ENCODE data around the gene CSTA. TPM values are rescaled to one million over a fixed set of nuclear protein-coding genes. Genes with fewer than 3 reads are reported as not detected.
"Not testable (repeated sequence)": the region's sequence is repeated elsewhere in the genome, so short reads cannot be mapped to it uniquely, and the experiment has no call there.

The CSTA gene
- total and polyA plus RNA-seq, 8 donors, result 4.6 to 1,479 (median 47.4) TPM; not detected in 4

GRCh38 chr3:122365073-122365472 lies 40.0 kb downstream of the CSTA start:
- no peak for DNase-seq
- Histone ChIP-seq H3K27me3 (no peaks in the 10 kb centered on the region), H3K4me1 (peaks cover 0 to 16% (median 11%) of the 10 kb centered on the region in 4 donors), H3K36me3 (peaks cover 7 to 88% (median 69%) of the 10 kb centered on the region in 4 donors), H3K4me3 (no peak overlapping the region), H3K27ac (peak overlapping the region in 4 of 5 donors; percentile 76 to 86 (median 77)), H3K9me3 (no peaks in the 10 kb centered on the region)
- TF ChIP-seq CTCF (IDR thresholded peaks at IDR 0.05) (no peak), POLR2AphosphoS5 (IDR thresholded peaks at IDR 0.05) (no peak), POLR2A (IDR thresholded peaks at IDR 0.05) (no peak), EP300 (IDR thresholded peaks at IDR 0.05) (no peak)
- 67 to 80% (median 76%) methylated on average over 1 of the region's 1 CpG for WGBS, 5 donors
- intact Hi-C loops (cut with DNase I; ENCODE audit: low total_unique reads), result no loop called here

- WGBS, 5 donors, result 55 to 72% (median 57%) methylated on average over 10 of the region's 10 CpGs
- intact Hi-C loops (cut with DNase I; ENCODE audit: low total_unique reads); H3K9me3 ChIP-seq; H3K27me3 ChIP-seq; H3K4me3 ChIP-seq: not testable (repeated sequence)
- H3K27ac ChIP-seq, result peak overlapping the region; percentile 76 to 86 (median 77)
- DNase-seq, result peak in 1 of 2 donors; percentile 88
- H3K36me3 ChIP-seq, result peaks cover 7 to 91% (median 75%) of the 10 kb centered on the region in 4 donors
- peaks cover 0 to 16% (median 11%) of the 10 kb centered on the region in 4 donors for H3K4me1 ChIP-seq
- TF ChIP-seq POLR2AphosphoS5 (IDR thresholded peaks at IDR 0.05), result peak in 2 of 3 donors; percentile 63 to 79
Measured at GRCh38 chr3:122365582-122366378, 40.7 kb downstream of the CSTA start.

- H3K27me3 ChIP-seq, result no peaks in the 10 kb centered on the region
- intact Hi-C loops (cut with DNase I; ENCODE audit: low total_unique reads), result no loop called here
- peak overlapping the region; percentile 76 to 86 (median 77) for H3K27ac ChIP-seq
- H3K4me1 ChIP-seq, result peaks cover 0 to 16% (median 11%) of the 10 kb centered on the region in 4 donors
- TF ChIP-seq EP300 (IDR thresholded peaks at IDR 0.05), result no peak
- TF ChIP-seq POLR2A (IDR thresholded peaks at IDR 0.05), result no peak
- TF ChIP-seq POLR2AphosphoS5 (IDR thresholded peaks at IDR 0.05), result no peak
- TF ChIP-seq CTCF (IDR thresholded peaks at IDR 0.05), result no peak
- 71 to 85% (median 82%) methylated on average over 5 of the region's 5 CpGs for WGBS, 5 donors
- DNase-seq, result peak in 1 of 2 donors; percentile 54
- H3K36me3 ChIP-seq, result peaks cover 7 to 91% (median 75%) of the 10 kb centered on the region in 4 donors
- no peaks in the 10 kb centered on the region for H3K9me3 ChIP-seq
- no peak overlapping the region for H3K4me3 ChIP-seq
Measured at GRCh38 chr3:122366379-122366749, 41.3 kb downstream of the CSTA start.

- TF ChIP-seq EP300 (IDR thresholded peaks at IDR 0.05) (no peak), POLR2A (IDR thresholded peaks at IDR 0.05) (no peak), POLR2AphosphoS5 (IDR thresholded peaks at IDR 0.05) (no peak), CTCF (IDR thresholded peaks at IDR 0.05) (no peak)
- 86 to 96% (median 94%) methylated on average over 1 of the region's 1 CpG for WGBS, 5 donors
- H3K4me3 ChIP-seq, result no peak overlapping the region
- intact Hi-C loops (cut with DNase I; ENCODE audit: low total_unique reads), result no loop called here
- no peak for DNase-seq
- H3K9me3 ChIP-seq, result no peaks in the 10 kb centered on the region
- no peaks in the 10 kb centered on the region for H3K4me1 ChIP-seq
- H3K27ac ChIP-seq, result no peak overlapping the region
- peaks cover 0 to 32% (median 28%) of the 10 kb centered on the region in 4 donors for H3K36me3 ChIP-seq
- no peaks in the 10 kb centered on the region for H3K27me3 ChIP-seq
Measured at GRCh38 chr3:122374034-122374433, 49.0 kb downstream of the CSTA start.

- intact Hi-C loops (cut with DNase I; ENCODE audit: low total_unique reads), result no loop called here
- TF ChIP-seq EP300 (IDR thresholded peaks at IDR 0.05) (no peak), CTCF (IDR thresholded peaks at IDR 0.05) (no peak), POLR2AphosphoS5 (IDR thresholded peaks at IDR 0.05) (no peak), POLR2A (IDR thresholded peaks at IDR 0.05) (no peak)
- 28 to 57% (median 48%) methylated on average over 4 of the region's 4 CpGs for WGBS, 5 donors
Measured at GRCh38 chr3:122377975-122378374, 52.9 kb downstream of the CSTA start.

More at GRCh38 chr3:122377975-122378374, 52.9 kb downstream of the CSTA start:
- Histone ChIP-seq H3K36me3 (peaks cover 0 to 11% (median 7%) of the 10 kb centered on the region in 4 donors), H3K27me3 (no peaks in the 10 kb centered on the region), H3K9me3 (no peaks in the 10 kb centered on the region), H3K4me1 (peaks cover 0 to 19% (median 12%) of the 10 kb centered on the region in 4 donors), H3K27ac (no peak overlapping the region), H3K4me3 (no peak overlapping the region)
- no peak for DNase-seq

Data from stomach (tissue), 9 donors.